C4-2B (cell line): ENCODE measurements around the gene SLC10A3.
A peak's percentile ranks its signal among the peaks of the same experiment; 100 is the strongest.

Experiments used
- H3K27ac ChIP-seq: fragments of 450-650 bp; 2 replicates; pipeline ENCODE4 v1.5.1; 2017
- ZFX ChIP-seq: fragments of 450-650 bp; IDR thresholded peaks from 2 replicates; pipeline ENCODE4 v1.6.1; 2017
- TF ChIP-seq, protein P1 (sequence below): fragments of 450-650 bp; conservative IDR thresholded peaks from 2 replicates; pipeline ENCODE4 v1.5.1; 2017; ENCODE audit warnings: mild to moderate bottlenecking

Gene SLC10A3

DNA sequence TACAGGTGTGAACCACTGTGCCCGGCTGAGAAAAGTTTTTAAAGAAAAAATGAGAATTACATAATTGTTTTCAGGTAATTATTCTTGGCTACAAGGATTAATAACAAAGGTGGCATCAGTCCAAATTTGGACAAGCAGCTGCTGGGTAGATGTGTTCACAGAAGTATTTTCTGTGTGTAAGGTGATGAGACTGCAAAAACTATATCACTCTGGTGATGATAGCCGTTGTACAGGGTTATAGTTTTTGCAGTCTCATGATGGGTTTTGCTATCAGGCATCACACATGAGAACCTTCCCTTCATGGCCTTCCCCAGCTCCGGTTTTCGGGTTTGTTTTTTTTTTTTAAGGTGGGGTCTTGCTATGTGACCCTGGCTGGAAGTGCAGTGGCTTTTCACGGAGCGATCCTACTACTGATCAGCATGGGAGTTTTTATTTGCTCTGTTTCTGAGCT, 5.1 kb upstream of the SLC10A3 start:
- H3K27ac ChIP-seq, result no peak overlapping the region
- TF ChIP-seq, protein P1, sequence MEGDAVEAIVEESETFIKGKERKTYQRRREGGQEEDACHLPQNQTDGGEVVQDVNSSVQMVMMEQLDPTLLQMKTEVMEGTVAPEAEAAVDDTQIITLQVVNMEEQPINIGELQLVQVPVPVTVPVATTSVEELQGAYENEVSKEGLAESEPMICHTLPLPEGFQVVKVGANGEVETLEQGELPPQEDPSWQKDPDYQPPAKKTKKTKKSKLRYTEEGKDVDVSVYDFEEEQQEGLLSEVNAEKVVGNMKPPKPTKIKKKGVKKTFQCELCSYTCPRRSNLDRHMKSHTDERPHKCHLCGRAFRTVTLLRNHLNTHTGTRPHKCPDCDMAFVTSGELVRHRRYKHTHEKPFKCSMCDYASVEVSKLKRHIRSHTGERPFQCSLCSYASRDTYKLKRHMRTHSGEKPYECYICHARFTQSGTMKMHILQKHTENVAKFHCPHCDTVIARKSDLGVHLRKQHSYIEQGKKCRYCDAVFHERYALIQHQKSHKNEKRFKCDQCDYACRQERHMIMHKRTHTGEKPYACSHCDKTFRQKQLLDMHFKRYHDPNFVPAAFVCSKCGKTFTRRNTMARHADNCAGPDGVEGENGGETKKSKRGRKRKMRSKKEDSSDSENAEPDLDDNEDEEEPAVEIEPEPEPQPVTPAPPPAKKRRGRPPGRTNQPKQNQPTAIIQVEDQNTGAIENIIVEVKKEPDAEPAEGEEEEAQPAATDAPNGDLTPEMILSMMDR, result no peak
- no peak for TF ChIP-seq ZFX

DNA sequence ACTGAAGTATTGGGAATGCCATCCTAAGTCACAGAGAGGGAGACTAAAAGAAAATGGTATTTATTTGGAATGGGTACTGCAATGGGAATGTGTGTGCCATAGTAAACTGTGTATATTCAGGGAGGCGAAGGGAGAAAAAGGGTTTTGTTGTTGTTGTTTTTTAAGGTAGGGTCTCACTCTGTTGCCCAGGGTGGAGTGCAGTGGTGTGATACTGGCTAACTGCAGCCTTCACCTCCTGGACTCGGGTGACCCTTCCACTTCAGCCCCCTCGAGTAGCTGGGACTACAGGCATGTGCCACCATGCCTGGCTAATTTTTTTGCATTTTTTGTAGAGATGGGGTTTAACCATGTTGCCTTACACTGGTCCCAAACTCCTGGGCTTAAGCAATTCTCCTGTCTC, 4.3 kb upstream of the SLC10A3 start:
- H3K27ac ChIP-seq, result no peak overlapping the region
- TF ChIP-seq ZFX, result no peak
- TF ChIP-seq, protein P1, result no peak

GRCh38 chrX:154490021-154490413, 412 bp downstream of the SLC10A3 start:
- H3K27ac ChIP-seq, result peak overlapping the region; percentile 90

GRCh38 chrX:154489182-154489581, 1.2 kb downstream of the SLC10A3 start:
- TF ChIP-seq, protein P1, result no peak
- TF ChIP-seq ZFX, result no peak
- peak overlapping the region; percentile 90 for H3K27ac ChIP-seq

More at GRCh38 chrX:154490021-154490413, 412 bp downstream of the SLC10A3 start:
- no peak for TF ChIP-seq ZFX
- TF ChIP-seq, protein P1, result no peak

DNA sequence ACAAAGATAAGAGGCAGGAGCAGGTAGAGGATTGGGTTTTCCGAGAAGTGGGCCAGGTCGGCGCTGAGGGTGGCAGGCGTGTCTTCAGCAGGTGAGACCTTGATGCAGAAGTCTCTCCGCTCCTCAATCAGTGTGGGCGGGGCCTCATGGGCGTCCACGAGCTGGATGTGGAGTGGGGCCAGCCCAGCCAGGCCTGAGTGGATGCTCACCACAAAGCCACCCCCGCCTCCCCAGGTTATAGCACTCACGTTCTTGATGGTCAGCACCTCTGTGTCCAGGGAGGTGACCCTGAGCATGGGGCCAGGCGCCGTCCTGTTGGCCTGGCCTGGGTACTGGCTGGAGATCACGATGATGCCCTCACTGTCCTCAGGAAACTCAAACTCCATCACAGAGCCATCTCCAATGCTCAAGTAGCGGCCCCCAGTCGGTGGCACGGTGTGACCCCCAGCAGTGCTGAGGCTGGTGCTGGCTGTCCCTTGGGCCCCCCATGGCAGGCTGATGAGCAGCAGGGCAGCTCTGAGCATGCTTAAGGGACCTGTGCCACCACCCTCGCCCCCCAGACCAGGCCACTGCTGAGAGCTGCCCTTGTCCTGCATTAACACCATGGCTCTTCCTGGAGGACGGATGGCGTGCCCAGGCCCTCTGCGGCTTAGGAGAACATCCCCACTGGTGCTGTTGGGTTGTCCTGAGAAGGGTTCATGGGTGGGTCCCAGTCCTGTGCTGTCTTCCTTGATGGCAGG, 1.9 kb downstream of the SLC10A3 start:
- TF ChIP-seq ZFX, result no peak
- TF ChIP-seq, protein P1, result no peak

GRCh38 chrX:154487518-154488290, 2.7 kb downstream of the SLC10A3 start:
- peak overlapping the region; percentile 99; the same call in 1 of the 2 replicates for H3K27ac ChIP-seq
- TF ChIP-seq ZFX, result no peak
- TF ChIP-seq, protein P1, result no peak

More for the DNA sequence above, 1.9 kb downstream of the SLC10A3 start:
- H3K27ac ChIP-seq, result no peak overlapping the region; the same call in 1 of the 2 replicates
